ENCODE measurements around the gene BCAR3. TPM values are rescaled to one million over a fixed set of nuclear protein-coding genes. Genes with fewer than 3 reads are reported as not detected.
"Not testable (repeated sequence)": the region's sequence is repeated elsewhere in the genome, so short reads cannot be mapped to it uniquely, and the experiment has no call there.

The BCAR3 gene
- total RNA-seq, 2 donors from 2014 or later = 10.4 to 17.5 TPM

GRCh38 chr1:93656491-93656890 is 25.1 kb downstream of the BCAR3 start:
- intact Hi-C loops (cut with DNase I) = no loop called here
- no peak for DNase-seq (ENCODE audit: low spot score)

- intact Hi-C loops (cut with DNase I) = no loop called here
- DNase-seq (ENCODE audit: low spot score) = no peak
Measured at GRCh38 chr1:93653656-93654055, 28.0 kb downstream of the BCAR3 start.

DNA sequence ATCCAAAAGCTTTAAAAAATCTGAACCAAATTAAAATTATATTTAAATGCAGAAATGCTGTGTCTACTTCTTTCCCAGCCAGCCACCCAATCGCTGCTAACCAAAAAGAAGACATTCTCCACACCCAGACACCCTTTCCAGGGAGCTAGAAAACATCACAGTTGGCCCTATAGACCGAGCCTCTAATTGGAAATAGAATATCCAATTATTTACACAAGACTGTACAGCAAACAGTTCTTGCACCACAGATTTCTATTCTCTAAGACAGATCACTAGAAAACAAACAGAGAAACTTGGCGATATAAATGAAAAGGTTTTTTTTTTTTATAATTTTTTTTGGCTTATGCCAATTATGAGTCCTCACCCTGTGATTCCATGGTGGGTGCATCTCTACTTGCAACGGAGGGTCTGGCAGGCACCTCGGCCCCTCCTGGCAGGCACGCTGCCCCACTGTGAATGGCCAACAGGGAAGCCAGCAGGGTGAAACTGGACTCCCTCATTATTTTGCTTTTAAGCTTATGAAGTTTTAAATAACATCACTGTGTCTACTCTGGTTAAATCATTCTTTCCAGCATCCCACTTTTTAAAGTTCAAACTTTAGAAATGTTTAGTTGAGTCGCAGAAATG is 29.2 kb downstream of the BCAR3 start:
- intact Hi-C loops (cut with DNase I) = no loop called here

DNA sequence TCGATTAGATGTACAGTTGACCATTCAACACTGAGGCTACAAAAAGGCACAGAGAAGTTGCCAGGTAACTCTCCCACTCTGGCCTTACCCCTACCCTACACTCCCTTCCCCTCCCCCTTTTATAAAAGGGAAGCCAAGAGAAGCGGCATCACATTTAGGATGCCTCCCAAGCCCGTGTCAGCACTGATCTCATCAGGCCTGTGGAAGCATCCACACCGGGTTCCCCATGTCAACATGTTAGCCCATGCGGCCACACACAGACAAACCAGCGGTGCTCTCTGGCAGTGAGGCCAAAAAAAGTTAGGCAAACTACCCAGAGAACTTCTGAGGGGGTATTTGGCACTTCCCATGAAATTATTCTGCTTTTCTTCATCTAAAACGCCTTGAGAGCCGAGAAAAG is 29.9 kb downstream of the BCAR3 start:
- DNase-seq (ENCODE audit: low spot score) = no peak
- intact Hi-C loops (cut with DNase I) = no loop called here

More for the DNA sequence above, 29.2 kb downstream of the BCAR3 start:
- no peak for DNase-seq (ENCODE audit: low spot score)

- not testable (repeated sequence) for DNase-seq (ENCODE audit: low spot score)
Measured at GRCh38 chr1:93650159-93650558, 31.5 kb downstream of the BCAR3 start.

GRCh38 chr1:93649231-93649630 is 32.4 kb downstream of the BCAR3 start:
- DNase-seq (ENCODE audit: low spot score) = no peak
- intact Hi-C loops (cut with DNase I) = no loop called here

More at GRCh38 chr1:93650159-93650558, 31.5 kb downstream of the BCAR3 start:
- intact Hi-C loops (cut with DNase I) = not testable (repeated sequence)

DNA sequence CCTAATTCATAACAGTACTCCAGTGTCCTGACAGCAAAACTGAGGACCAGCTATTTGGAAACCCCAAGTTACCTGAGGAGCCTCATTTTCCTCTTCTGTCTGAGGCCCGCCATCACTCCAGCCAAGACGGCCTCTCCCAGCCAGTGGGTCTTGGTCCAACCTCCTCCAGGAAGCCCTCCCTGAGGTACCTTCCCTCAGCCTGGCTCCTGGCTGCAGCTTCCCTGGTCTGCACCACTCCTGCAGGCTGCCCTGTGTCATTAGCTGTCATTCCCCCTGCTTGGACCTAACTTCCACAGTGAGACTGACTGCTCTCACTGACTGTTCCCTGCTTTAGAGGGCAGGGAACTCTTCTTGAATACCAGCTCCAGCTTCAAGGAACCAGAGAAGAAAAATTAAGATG is 33.0 kb downstream of the BCAR3 start:
- DNase-seq (ENCODE audit: low spot score) = no peak
- intact Hi-C loops (cut with DNase I) = no loop called here

DNA sequence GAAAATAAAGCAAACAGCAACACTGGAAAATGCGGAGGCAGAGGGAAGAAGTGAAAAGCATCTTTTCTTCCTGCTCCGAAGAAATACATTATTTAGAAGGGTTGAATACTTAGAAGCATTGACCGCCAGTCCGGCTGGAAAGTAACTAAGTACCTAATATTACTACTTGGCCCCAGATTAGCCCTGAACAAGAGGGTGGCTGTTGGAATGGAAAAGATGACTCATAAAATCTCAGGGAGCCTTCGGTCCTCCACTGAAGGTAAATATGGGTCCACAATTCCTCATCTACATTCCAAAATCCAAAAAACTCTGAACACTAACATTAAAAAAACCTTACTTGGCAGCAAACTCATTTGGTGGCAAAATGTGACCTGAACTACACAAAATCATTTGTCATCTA is 40.1 kb downstream of the BCAR3 start:
- no peak for DNase-seq (ENCODE audit: low spot score)
- intact Hi-C loops (cut with DNase I) = no loop called here

DNA sequence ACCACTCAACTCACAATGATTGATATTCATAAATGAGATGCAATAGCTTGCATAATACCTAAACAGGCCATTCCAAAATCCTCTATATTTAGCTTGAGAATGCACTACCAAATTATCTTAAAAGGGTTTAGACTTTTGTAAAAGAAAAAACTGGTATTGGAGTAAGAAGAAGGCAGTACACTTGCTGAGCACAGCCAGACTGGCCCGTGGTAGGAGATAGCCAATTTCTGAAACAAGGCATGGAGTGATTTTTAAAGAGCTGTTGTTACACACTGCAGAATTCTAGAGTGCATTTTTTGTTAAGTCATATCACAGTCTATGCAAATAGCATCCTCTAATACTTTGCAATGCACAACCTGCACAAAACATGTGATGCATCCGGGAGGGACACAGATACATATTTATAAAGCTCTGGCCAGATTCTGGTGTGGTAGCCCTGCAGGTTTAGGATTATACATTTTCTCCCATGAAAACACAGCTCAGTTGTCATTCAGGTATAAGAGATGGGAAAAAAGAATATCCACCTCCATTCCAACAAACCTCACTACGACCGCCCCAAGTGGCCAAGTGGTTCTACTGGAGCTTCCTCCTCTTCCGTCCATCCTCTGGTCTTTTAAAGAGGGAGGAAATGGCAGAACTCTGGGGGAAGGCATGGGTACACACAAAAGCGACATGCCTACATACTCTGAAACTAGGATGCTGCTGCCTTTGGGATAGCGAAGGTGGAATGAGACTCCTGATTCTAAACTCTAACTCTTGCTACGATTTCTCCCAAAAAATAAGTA is 40.8 kb downstream of the BCAR3 start:
- intact Hi-C loops (cut with DNase I) = no loop called here
- no peak for DNase-seq (ENCODE audit: low spot score)

DNA sequence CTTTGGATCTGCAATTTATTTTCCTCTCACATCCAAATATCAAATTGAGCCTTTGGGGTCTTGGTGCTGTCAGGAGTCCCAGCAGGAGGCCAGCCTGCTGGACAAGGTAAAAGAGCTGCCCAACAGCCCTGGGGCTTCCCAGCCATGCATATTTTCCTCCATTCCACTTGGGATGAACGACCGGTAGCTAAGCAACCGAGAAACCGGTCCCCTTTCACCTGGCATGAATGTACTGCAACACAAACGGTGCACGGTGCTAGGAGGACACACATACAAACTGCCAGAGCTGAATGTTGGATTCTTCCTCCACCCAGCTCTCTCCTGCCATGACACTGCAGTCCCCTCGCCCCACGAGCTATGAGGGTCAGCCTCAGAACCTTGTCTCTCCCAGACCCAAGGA is 42.7 kb downstream of the BCAR3 start:
- DNase-seq (ENCODE audit: low spot score) = no peak
- intact Hi-C loops (cut with DNase I) = loop anchor here in 1 of 2 donors (10.0 kb wide), 1 partner anchor 176 kb away; no protein-coding TSS in a partner anchor

GRCh38 chr1:93638307-93638847 is 43.3 kb downstream of the BCAR3 start:
- DNase-seq (ENCODE audit: low spot score) = no peak
- intact Hi-C loops (cut with DNase I) = loop anchor here in 1 of 2 donors (10.0 kb wide), 1 partner anchor 176 kb away; no protein-coding TSS in a partner anchor

- no peak for DNase-seq (ENCODE audit: low spot score)
- intact Hi-C loops (cut with DNase I) = loop anchor here in 1 of 2 donors (10.0 kb wide), 1 partner anchor 178 kb away; no protein-coding TSS in a partner anchor
Measured at GRCh38 chr1:93636712-93637111, 44.9 kb downstream of the BCAR3 start.

DNA sequence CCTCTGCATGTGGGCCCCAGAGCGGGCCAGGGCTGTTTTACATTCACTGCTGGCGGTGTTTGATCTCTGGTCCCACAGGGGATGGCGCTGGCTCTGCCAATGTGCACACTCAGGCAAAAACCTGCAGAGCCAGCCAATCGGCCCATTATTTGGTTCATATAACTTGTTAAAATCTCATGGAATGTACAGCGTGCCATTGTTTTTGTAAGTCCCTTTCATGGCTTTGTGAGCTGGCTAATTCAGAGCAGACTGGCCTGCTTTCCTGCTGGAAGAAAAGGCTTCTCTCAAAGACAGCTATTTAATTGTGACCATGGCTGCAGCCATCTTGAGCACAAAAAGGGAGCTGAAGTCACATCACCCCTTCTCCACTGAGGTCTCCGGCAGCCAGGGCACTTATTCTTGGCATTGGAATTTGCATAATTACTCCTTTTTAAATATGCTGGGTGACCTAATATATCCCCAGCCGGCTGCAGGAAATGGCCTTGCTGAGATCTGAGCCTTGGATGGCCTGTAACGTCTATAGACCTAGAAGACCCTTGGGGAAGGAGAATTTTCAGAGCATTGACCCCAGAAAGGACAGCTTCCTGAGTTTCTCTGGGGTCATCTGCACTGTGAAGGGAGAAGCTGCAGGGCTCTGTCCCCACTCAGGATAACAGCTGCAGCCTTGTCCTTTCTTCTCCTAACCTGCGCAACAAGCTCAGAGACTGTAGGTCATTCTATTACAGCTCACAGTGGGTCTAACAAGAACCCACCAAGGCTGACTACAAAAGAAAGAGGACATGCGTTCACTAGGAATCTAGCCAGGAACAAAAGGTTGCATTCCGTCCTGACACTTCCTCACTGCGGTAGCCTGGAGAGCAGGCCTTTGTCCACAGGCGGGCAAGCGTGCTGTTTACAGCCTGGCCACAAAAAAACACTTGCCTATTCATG is 45.8 kb downstream of the BCAR3 start:
- no peak for DNase-seq (ENCODE audit: low spot score)
- intact Hi-C loops (cut with DNase I) = loop anchor here in 1 of 2 donors (10.0 kb wide), 1 partner anchor 179 kb away; no protein-coding TSS in a partner anchor

GRCh38 chr1:93633313-93633712 is 48.3 kb downstream of the BCAR3 start:
- intact Hi-C loops (cut with DNase I) = loop anchor here in 1 of 2 donors (5.0 to 10.0 kb wide), 2 partner anchors 44 to 181 kb away; no protein-coding TSS in a partner anchor
- no peak for DNase-seq (ENCODE audit: low spot score)

DNA sequence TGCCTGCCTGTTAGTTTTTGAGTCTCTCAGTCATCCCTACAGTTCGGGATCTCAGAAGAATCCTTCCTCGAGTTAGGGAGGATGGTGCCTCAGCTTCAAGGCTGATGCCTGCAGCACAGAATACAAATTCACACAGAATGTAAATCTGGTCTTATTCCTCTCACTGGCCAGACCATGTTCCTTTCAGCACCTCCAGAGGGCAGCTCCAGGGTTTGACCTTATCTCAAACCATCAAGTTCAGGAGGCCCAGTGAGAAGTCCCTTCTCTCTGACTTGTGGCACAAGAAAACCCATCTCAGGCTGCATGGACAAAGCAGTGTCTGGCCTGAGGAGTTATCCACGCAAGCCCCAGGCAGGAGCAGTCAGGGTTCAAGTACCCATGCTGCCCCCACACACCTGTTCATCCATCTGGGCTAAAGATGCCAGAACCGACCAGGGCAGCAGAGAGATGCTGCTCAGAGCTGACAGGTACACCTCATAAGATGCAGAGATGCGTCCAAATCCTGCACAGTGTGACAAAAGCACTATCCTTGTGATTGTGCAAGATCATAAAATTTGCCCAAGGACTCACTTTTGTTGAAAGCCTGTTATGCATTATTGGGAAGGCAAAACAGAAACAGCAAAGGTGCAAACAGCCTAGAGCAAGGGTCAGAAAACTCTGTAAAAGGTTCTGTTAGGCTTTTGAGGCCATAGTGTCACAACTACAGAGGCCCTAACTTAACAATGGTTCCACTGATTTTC is 49.8 kb downstream of the BCAR3 start:
- intact Hi-C loops (cut with DNase I) = loop anchor here in 1 of 2 donors (5.0 to 10.0 kb wide), 2 partner anchors 46 to 183 kb away; no protein-coding TSS in a partner anchor
- DNase-seq (ENCODE audit: low spot score) = no peak

- intact Hi-C loops (cut with DNase I) = loop anchor here in 1 of 2 donors (5.0 to 10.0 kb wide), 2 partner anchors 47 to 185 kb away; no protein-coding TSS in a partner anchor
- no peak for DNase-seq (ENCODE audit: low spot score)
Measured at GRCh38 chr1:93630168-93630567, 51.5 kb downstream of the BCAR3 start.

- intact Hi-C loops (cut with DNase I) = loop anchor here (2.0 to 10.0 kb wide), 4 partner anchors 48 to 215 kb away; no protein-coding TSS in a partner anchor
- DNase-seq (ENCODE audit: low spot score) = no peak
Measured at GRCh38 chr1:93629101-93630059, 52.3 kb downstream of the BCAR3 start.

All from posterior vena cava (tissue), 2 donors.